K562 treated with DMSO at 1 percent for 12 hours (cell line): ENCODE data around the gene NR2E3. TPM values are rescaled to one million over a fixed set of nuclear protein-coding genes. Genes with fewer than 3 reads are reported as not detected.

Experiments used
- total RNA-seq: library from RNA; unstranded; fragments of 300-600 nt; gene quantifications from 2 replicates; pipeline ENCODE4 v1.2.3, GENCODE V29; 2022; ENCODE audit not compliant: insufficient read depth

Gene NR2E3
- not detected in 2 replicates for total RNA-seq

GRCh38 chr15:71810256-71811035 lies at the start of gene NR2E3:
Gene NR2E3, plus strand, starts transcription at chr15:71810554. Its CDS starts 190 bp downstream, at chr15:71810744.

